Measurements from ENCODE around the gene SLC24A4.

The SLC24A4 gene

DNA sequence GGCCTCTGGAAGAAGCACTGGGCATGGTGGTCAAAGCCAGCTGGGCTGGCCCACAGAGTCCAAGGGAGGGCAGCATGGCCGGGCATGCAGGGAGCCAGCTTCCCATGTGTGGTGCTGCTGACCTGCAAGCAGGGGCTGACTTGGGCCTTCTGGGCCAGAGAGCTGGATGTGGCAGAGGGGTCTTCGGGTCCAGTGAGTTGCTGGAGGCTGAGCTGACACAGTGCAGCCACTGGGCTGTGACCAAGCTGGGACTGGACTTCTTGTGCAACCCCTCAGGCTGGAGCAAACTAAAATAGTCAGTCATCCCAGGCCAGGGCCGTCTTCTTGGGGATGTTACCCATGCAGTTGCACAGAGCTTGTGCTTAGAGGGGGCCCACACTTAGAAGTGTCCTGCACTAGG, 183.3 kb downstream of the SLC24A4 start:
- Histone ChIP-seq H3K4me3 (ENCODE audit: severe bottlenecking) (no peak overlapping the region), H3K27ac (ENCODE audit: poor library complexity, severe bottlenecking) (no peak overlapping the region), H3K36me3 (ENCODE audit: low read depth) (no peaks in the 10 kb centered on the region), H3K4me1 (ENCODE audit: insufficient read depth, poor library complexity, severe bottlenecking) (peaks cover 38% of the 10 kb centered on the region), H3K27me3 (ENCODE audit: insufficient read depth, poor library complexity, severe bottlenecking) (no peaks in the 10 kb centered on the region), H3K9me3 (ENCODE audit: severe bottlenecking) (no peaks in the 10 kb centered on the region)
- TF ChIP-seq, protein P1, sequence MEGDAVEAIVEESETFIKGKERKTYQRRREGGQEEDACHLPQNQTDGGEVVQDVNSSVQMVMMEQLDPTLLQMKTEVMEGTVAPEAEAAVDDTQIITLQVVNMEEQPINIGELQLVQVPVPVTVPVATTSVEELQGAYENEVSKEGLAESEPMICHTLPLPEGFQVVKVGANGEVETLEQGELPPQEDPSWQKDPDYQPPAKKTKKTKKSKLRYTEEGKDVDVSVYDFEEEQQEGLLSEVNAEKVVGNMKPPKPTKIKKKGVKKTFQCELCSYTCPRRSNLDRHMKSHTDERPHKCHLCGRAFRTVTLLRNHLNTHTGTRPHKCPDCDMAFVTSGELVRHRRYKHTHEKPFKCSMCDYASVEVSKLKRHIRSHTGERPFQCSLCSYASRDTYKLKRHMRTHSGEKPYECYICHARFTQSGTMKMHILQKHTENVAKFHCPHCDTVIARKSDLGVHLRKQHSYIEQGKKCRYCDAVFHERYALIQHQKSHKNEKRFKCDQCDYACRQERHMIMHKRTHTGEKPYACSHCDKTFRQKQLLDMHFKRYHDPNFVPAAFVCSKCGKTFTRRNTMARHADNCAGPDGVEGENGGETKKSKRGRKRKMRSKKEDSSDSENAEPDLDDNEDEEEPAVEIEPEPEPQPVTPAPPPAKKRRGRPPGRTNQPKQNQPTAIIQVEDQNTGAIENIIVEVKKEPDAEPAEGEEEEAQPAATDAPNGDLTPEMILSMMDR (IDR thresholded peaks at IDR 0.05; ENCODE audit: poor library complexity, severe bottlenecking): no peak
- DNase-seq (ENCODE audit: low spot score) (no peak), ATAC-seq (ENCODE audit: low read depth) (no peak)

GRCh38 chr14:92507174-92507768, 184.3 kb downstream of the SLC24A4 start:
- DNase-seq (ENCODE audit: low spot score) (no peak), ATAC-seq (ENCODE audit: low read depth) (no peak)
- H3K27me3 ChIP-seq (ENCODE audit: insufficient read depth, poor library complexity, severe bottlenecking): no peaks in the 10 kb centered on the region
- H3K4me3 ChIP-seq (ENCODE audit: severe bottlenecking): no peak overlapping the region
- no peaks in the 10 kb centered on the region for H3K9me3 ChIP-seq (ENCODE audit: severe bottlenecking)
- H3K4me1 ChIP-seq (ENCODE audit: insufficient read depth, poor library complexity, severe bottlenecking): peaks cover 42% of the 10 kb centered on the region
- no peaks in the 10 kb centered on the region for H3K36me3 ChIP-seq (ENCODE audit: low read depth)
- TF ChIP-seq, protein P1 (IDR thresholded peaks at IDR 0.05; ENCODE audit: poor library complexity, severe bottlenecking): no peak
- no peak overlapping the region for H3K27ac ChIP-seq (ENCODE audit: poor library complexity, severe bottlenecking)

DNA sequence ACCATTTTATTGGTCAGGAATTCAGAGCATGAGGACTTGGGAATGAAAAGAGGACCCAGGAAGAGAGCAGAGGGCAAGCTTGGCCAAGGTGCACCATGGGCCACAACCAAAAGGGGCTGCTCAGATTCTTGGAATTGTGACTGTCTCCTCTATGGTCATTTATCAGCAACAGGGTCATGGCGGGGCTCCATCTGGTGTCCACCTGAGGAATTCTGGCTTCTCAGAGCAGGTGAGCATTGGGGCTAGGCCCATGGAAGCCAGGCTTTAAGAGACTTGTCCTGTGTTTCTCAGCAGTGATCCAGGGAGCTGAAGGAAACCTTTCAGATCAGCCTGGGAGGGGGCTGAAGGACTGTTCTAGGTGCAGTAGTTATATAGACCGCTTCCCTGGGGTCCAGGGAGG, 188.0 kb downstream of the SLC24A4 start:
- peaks cover 21% of the 10 kb centered on the region for H3K4me1 ChIP-seq (ENCODE audit: insufficient read depth, poor library complexity, severe bottlenecking)
- H3K27me3 ChIP-seq (ENCODE audit: insufficient read depth, poor library complexity, severe bottlenecking): no peaks in the 10 kb centered on the region
- H3K27ac ChIP-seq (ENCODE audit: poor library complexity, severe bottlenecking): peak overlapping the region; percentile 75
- no peaks in the 10 kb centered on the region for H3K9me3 ChIP-seq (ENCODE audit: severe bottlenecking)
- DNase-seq (ENCODE audit: low spot score): peak; percentile 34
- TF ChIP-seq, protein P1 (IDR thresholded peaks at IDR 0.05; ENCODE audit: poor library complexity, severe bottlenecking): peak; percentile 28
- H3K36me3 ChIP-seq (ENCODE audit: low read depth): no peaks in the 10 kb centered on the region
- no peak overlapping the region for H3K4me3 ChIP-seq (ENCODE audit: severe bottlenecking)
- ATAC-seq (ENCODE audit: low read depth): no peak

GRCh38 chr14:92511453-92512238, 188.7 kb downstream of the SLC24A4 start:
- Histone ChIP-seq H3K36me3 (ENCODE audit: low read depth) (no peaks in the 10 kb centered on the region), H3K27ac (ENCODE audit: poor library complexity, severe bottlenecking) (peak overlapping the region; percentile 75), H3K4me1 (ENCODE audit: insufficient read depth, poor library complexity, severe bottlenecking) (peaks cover 21% of the 10 kb centered on the region), H3K9me3 (ENCODE audit: severe bottlenecking) (no peaks in the 10 kb centered on the region), H3K27me3 (ENCODE audit: insufficient read depth, poor library complexity, severe bottlenecking) (no peaks in the 10 kb centered on the region), H3K4me3 (ENCODE audit: severe bottlenecking) (no peak overlapping the region)
- ATAC-seq (ENCODE audit: low read depth) (peak; percentile 76), DNase-seq (ENCODE audit: low spot score) (peak; percentile 76)
- TF ChIP-seq, protein P1 (IDR thresholded peaks at IDR 0.05; ENCODE audit: poor library complexity, severe bottlenecking): no peak

- Histone ChIP-seq H3K4me3 (ENCODE audit: severe bottlenecking) (no peak overlapping the region), H3K9me3 (ENCODE audit: severe bottlenecking) (no peaks in the 10 kb centered on the region), H3K27ac (ENCODE audit: poor library complexity, severe bottlenecking) (peak overlapping the region; percentile 75), H3K27me3 (ENCODE audit: insufficient read depth, poor library complexity, severe bottlenecking) (no peaks in the 10 kb centered on the region), H3K4me1 (ENCODE audit: insufficient read depth, poor library complexity, severe bottlenecking) (peaks cover 16% of the 10 kb centered on the region), H3K36me3 (ENCODE audit: low read depth) (no peaks in the 10 kb centered on the region)
- ATAC-seq (ENCODE audit: low read depth) (no peak), DNase-seq (ENCODE audit: low spot score) (no peak)
- TF ChIP-seq, protein P1 (IDR thresholded peaks at IDR 0.05; ENCODE audit: poor library complexity, severe bottlenecking): no peak
These were observed 189.8 kb downstream of the SLC24A4 start for GRCh38 chr14:92512807-92513203.

Data from RWPE2 (cell line).